HCT116 (cell line): ENCODE data around the gene ANGEL1. TPM values are rescaled to one million over a fixed set of nuclear protein-coding genes. Genes with fewer than 3 reads are reported as not detected.

Experiments
- ATAC-seq: fragments of 200-7000 bp; cut with Tn5 transposase; 2 replicates; pipeline ENCODE4 v1.9.1; 2020; ENCODE audit warnings: mild to moderate bottlenecking, moderate library complexity
- BruUV-seq: library from RNA; stranded (reverse); fragments of 400-500 nt; replicated peaks from 2 replicates; lab custom pipeline; 2021; lab: Mats Ljungman, UMichigan
- CTCF ChIA-PET: fragments of 300-600 bp; sonication (Branson Sonifier 250); formaldehyde crosslinking; loops from one replicate; lab custom pipeline; 2021; ENCODE audit warnings: antibody characterized with exemption; lab: Charles Lee
- POLR2A ChIA-PET: fragments of 300-600, 350-600 bp; sonication (Branson Sonifier 250); formaldehyde crosslinking; loops from one replicate; lab custom pipeline; 2021; ENCODE audit warnings: antibody characterized with exemption; lab: Charles Lee
- RAD21 ChIA-PET, 2 experiments: fragments of 300-600 bp; sonication (Branson Sonifier 250); formaldehyde crosslinking; loops; one replicate each; lab custom pipeline; 2023; ENCODE audit warnings: low total read pairs in 2 of 2; ENCODE audit not compliant: uncharacterized antibody in 2 of 2, unreplicated experiment in 2 of 2, low non-redundant PET in 1 of 2; lab: Charles Lee
- DNase-seq: peaks from one replicate; pipeline ENCODE4 v3.0.0-alpha.2; 2010; ENCODE audit warnings: low read depth, low spot score
- H2AFZ ChIP-seq: fragments of 200-600 bp; shearing (Covaris generic), sonication (generic); 2 replicates; pipeline ENCODE4 v1.6.1; 2017; ENCODE audit warnings: low read depth, mixed run types, mixed read lengths, antibody characterized with exemption, low read length; ENCODE audit not compliant: poor library complexity, severe bottlenecking
- H3K27ac ChIP-seq: 2 replicates; pipeline ENCODE4 v1.5.1; 2012; ENCODE audit warnings: low read depth, low read length
- H3K27me3 ChIP-seq: fragments of 200-600 bp; sonication (generic); 2 replicates; pipeline ENCODE4 v1.6.1; 2016; ENCODE audit warnings: mixed run types, low read length, mixed read lengths; ENCODE audit not compliant: insufficient read depth
- H3K36me3 ChIP-seq, 2 experiments: fragments of 200-500 bp in 1 of 2; fragments of 200-600 bp in 1 of 2; sonication (Bioruptor generic) in 1 of 2; sonication (generic) in 1 of 2; 2 replicates each; pipeline versions ENCODE4 v1.5.1 to v1.6.1; 2014 to 2016; ENCODE audit warnings: low read length in 2 of 2, inconsistent platforms in 1 of 2, mixed read lengths in 1 of 2, mixed run types in 1 of 2; ENCODE audit not compliant: insufficient read depth in 2 of 2, control insufficient read depth in 1 of 2
- H3K4me1 ChIP-seq, 2 experiments: fragments of 200-600 bp in 1 of 2; sonication (generic) in 1 of 2; 2 replicates each; pipeline versions ENCODE4 v1.5.1 to v1.6.1; 2012 to 2017; ENCODE audit warnings: low read length in 2 of 2, inconsistent platforms in 1 of 2, mild to moderate bottlenecking in 1 of 2, mixed read lengths in 1 of 2, mixed run types in 1 of 2, moderate library complexity in 1 of 2; ENCODE audit not compliant: insufficient read depth in 2 of 2, control insufficient read depth in 1 of 2
- H3K4me2 ChIP-seq: fragments of 200-600 bp; sonication (generic); 2 replicates; pipeline ENCODE4 v1.6.1; 2017; ENCODE audit warnings: mixed run types, low read length, mixed read lengths
- H3K4me3 ChIP-seq, 2 experiments: fragments of 200-600 bp in 1 of 2; sonication (generic) in 1 of 2; replicated peaks in 1 of 2; 2 replicates each; pipeline ENCODE4 v1.5.1; 2011 to 2016; ENCODE audit warnings: low read length in 2 of 2, control low read depth in 1 of 2, low read depth in 1 of 2, mild to moderate bottlenecking in 1 of 2, mixed read lengths in 1 of 2, mixed run types in 1 of 2
- H3K79me2 ChIP-seq: fragments of 200-600 bp; sonication (generic); 2 replicates; pipeline ENCODE4 v1.6.1; 2017; ENCODE audit warnings: mild to moderate bottlenecking, mixed run types, low read length, moderate library complexity, mixed read lengths; ENCODE audit not compliant: insufficient read depth
- H3K9ac ChIP-seq: fragments of 200-600 bp; sonication (generic); 2 replicates; pipeline ENCODE4 v1.6.1; 2016; ENCODE audit warnings: low read length, mixed read lengths
- H3K9me2 ChIP-seq: fragments of 200-600 bp; sonication (generic), shearing (Covaris generic); 2 replicates; pipeline ENCODE4 v1.6.1; 2017; ENCODE audit warnings: mixed run types, mild to moderate bottlenecking, moderate library complexity; ENCODE audit not compliant: insufficient read depth
- H3K9me3 ChIP-seq, 2 experiments: fragments of 200-500 bp in 1 of 2; fragments of 200-600 bp in 1 of 2; sonication (Bioruptor generic) in 1 of 2; sonication (generic) in 1 of 2; 2 replicates each; pipeline ENCODE4 v1.6.1; 2014 to 2017; ENCODE audit warnings: low read length in 2 of 2, mixed read lengths in 2 of 2, inconsistent platforms in 1 of 2, low read depth in 1 of 2, mild to moderate bottlenecking in 1 of 2, mixed run types in 1 of 2, moderate library complexity in 1 of 2; ENCODE audit not compliant: control insufficient read depth in 1 of 2, insufficient read depth in 1 of 2
- H4K20me1 ChIP-seq: fragments of 200-600 bp; sonication (generic), shearing (Covaris generic); 2 replicates; pipeline ENCODE4 v1.6.1; 2017; ENCODE audit warnings: mixed run types, mild to moderate bottlenecking, moderate library complexity; ENCODE audit not compliant: insufficient read depth
- ATF3 ChIP-seq: IDR thresholded peaks from 2 replicates; pipeline ENCODE4 v1.6.1; 2012
- CBX3 ChIP-seq: IDR thresholded peaks from 2 replicates; pipeline ENCODE4 v1.6.1; 2012; ENCODE audit warnings: low read depth
- CEBPB ChIP-seq: IDR thresholded peaks from 2 replicates; pipeline ENCODE4 v1.6.1; 2012; ENCODE audit warnings: low read depth
- EGR1 ChIP-seq: IDR thresholded peaks from 2 replicates; pipeline ENCODE4 v1.6.1; 2012; ENCODE audit warnings: low read depth
- EZH2 ChIP-seq: fragments of 200-600 bp; sonication (generic); IDR thresholded peaks from 2 replicates; pipeline ENCODE4 v1.6.1; 2017; ENCODE audit warnings: antibody characterized with exemption, mixed run types
- EZH2phosphoT487 ChIP-seq: fragments of 200-600 bp; IDR thresholded peaks from 2 replicates; pipeline ENCODE4 v1.6.1; 2018; ENCODE audit warnings: antibody characterized with exemption, borderline replicate concordance
- FOSL1 ChIP-seq: IDR thresholded peaks from 2 replicates; pipeline ENCODE4 v1.6.1; 2012; ENCODE audit warnings: low read depth
- JUND ChIP-seq: IDR thresholded peaks from 2 replicates; pipeline ENCODE4 v1.6.1; 2012
- POLR2A ChIP-seq: IDR thresholded peaks from 2 replicates; pipeline ENCODE4 v1.7.0; 2011; ENCODE audit warnings: borderline replicate concordance; ENCODE audit not compliant: insufficient read depth, insufficient read length; ENCODE audit errors: extremely low read depth
- POLR2AphosphoS5 ChIP-seq: IDR thresholded peaks from 2 replicates; pipeline ENCODE4 v1.6.1; 2011; ENCODE audit warnings: mild to moderate bottlenecking, low read depth, low read length, moderate library complexity
- RAD21 ChIP-seq: IDR thresholded peaks from 2 replicates; pipeline ENCODE4 v1.6.1; 2012; ENCODE audit warnings: low read depth, mild to moderate bottlenecking
- SIN3A ChIP-seq: IDR thresholded peaks from 2 replicates; pipeline ENCODE4 v1.6.1; 2012; ENCODE audit warnings: low read depth
- SP1 ChIP-seq: IDR thresholded peaks from 2 replicates; pipeline ENCODE4 v1.6.1; 2012; ENCODE audit warnings: low read depth
- SRF ChIP-seq: IDR thresholded peaks from 2 replicates; pipeline ENCODE4 v1.6.1; 2012; ENCODE audit warnings: low read depth
- TCF7L2 ChIP-seq: IDR thresholded peaks from 2 replicates; pipeline ENCODE4 v1.7.0; 2011; ENCODE audit warnings: borderline replicate concordance, inconsistent platforms; ENCODE audit not compliant: insufficient read depth, insufficient read length; ENCODE audit errors: extremely low read depth
- ZFX ChIP-seq: fragments of 450-650 bp; IDR thresholded peaks from 2 replicates; pipeline ENCODE4 v1.6.1; 2017
- ZNF274 ChIP-seq: fragments of 200-500 bp; sonication (Bioruptor generic); IDR thresholded peaks from 2 replicates; pipeline ENCODE4 v1.6.1; 2014; ENCODE audit warnings: mild to moderate bottlenecking, low read depth, low read length, inconsistent platforms
- intact Hi-C: fragments of 100-400 bp; cut with micrococcal nuclease; formaldehyde crosslinking; loops from 2 replicates; pipeline ENCODE4 v1.10.0; 2022
- total RNA-seq: library from RNA; stranded (reverse); gene quantifications from one replicate; pipeline ENCODE4 v1.2.1, GENCODE V29; 2021; ENCODE audit not compliant: unreplicated experiment
- TF ChIP-seq, protein P1 (sequence below): IDR thresholded peaks from 2 replicates; pipeline ENCODE4 v1.6.1; 2011; ENCODE audit warnings: mild to moderate bottlenecking, low read length, moderate library complexity; ENCODE audit not compliant: insufficient replicate concordance; ENCODE audit errors: extremely low read depth
- TF ChIP-seq, protein P2 (sequence below): IDR thresholded peaks from 2 replicates; pipeline ENCODE4 v1.6.1; 2012
- TF ChIP-seq, protein P3 (sequence below), 3 experiments: fragments of 200-600 bp in 1 of 3; sonication (generic) in 1 of 3; IDR thresholded peaks in 2 of 3; conservative IDR thresholded peaks in 1 of 3; 2 replicates each; pipeline ENCODE4 v1.5.1; 2012 to 2017; ENCODE audit warnings: low read depth in 2 of 3, low read length in 2 of 3, antibody characterized with exemption in 1 of 3, borderline replicate concordance in 1 of 3, control low read depth in 1 of 3, mild to moderate bottlenecking in 1 of 3, mixed read lengths in 1 of 3, mixed run types in 1 of 3, moderate library complexity in 1 of 3; ENCODE audit not compliant: insufficient read depth in 1 of 3

The ANGEL1 gene
- total RNA-seq, 1 experiment from 2014 or later: 20.6 TPM

GRCh38 chr14:76842414-76842813 is 29.7 kb upstream of the ANGEL1 start:
- H3K36me3 ChIP-seq: no peaks in the 10 kb centered on the region
- DNase-seq (no peak), ATAC-seq (no peak)
- H3K9ac ChIP-seq: no peak overlapping the region
- BruUV-seq: no TSS peak
- H2AFZ ChIP-seq: no peak overlapping the region
- peaks cover 9 to 10% of the 10 kb centered on the region in 2 experiments for H3K4me1 ChIP-seq
- no peaks in the 10 kb centered on the region for H3K9me2 ChIP-seq
- H3K27ac ChIP-seq: no peak overlapping the region
- no peaks in the 10 kb centered on the region for H4K20me1 ChIP-seq
- H3K4me3 ChIP-seq: no peak overlapping the region
- H3K79me2 ChIP-seq: no peaks in the 10 kb centered on the region
- RAD21 ChIA-PET: no interaction called here
- POLR2A ChIA-PET: no interaction called here
- H3K9me3 ChIP-seq: no peaks in the 10 kb centered on the region
- no peaks in the 10 kb centered on the region for H3K27me3 ChIP-seq
- CTCF ChIA-PET: no interaction called here
- intact Hi-C loops: no loop called here
- no peak overlapping the region for H3K4me2 ChIP-seq
- TF ChIP-seq POLR2A: no peak
- TF ChIP-seq EZH2: no peak
- TF ChIP-seq SIN3A: no peak
- TF ChIP-seq TCF7L2: no peak
- no peak for TF ChIP-seq POLR2AphosphoS5
- TF ChIP-seq, protein P1, sequence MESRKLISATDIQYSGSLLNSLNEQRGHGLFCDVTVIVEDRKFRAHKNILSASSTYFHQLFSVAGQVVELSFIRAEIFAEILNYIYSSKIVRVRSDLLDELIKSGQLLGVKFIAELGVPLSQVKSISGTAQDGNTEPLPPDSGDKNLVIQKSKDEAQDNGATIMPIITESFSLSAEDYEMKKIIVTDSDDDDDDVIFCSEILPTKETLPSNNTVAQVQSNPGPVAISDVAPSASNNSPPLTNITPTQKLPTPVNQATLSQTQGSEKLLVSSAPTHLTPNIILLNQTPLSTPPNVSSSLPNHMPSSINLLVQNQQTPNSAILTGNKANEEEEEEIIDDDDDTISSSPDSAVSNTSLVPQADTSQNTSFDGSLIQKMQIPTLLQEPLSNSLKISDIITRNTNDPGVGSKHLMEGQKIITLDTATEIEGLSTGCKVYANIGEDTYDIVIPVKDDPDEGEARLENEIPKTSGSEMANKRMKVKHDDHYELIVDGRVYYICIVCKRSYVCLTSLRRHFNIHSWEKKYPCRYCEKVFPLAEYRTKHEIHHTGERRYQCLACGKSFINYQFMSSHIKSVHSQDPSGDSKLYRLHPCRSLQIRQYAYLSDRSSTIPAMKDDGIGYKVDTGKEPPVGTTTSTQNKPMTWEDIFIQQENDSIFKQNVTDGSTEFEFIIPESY: no peak
- TF ChIP-seq CBX3: no peak
- no peak for TF ChIP-seq FOSL1
- TF ChIP-seq, protein P2, sequence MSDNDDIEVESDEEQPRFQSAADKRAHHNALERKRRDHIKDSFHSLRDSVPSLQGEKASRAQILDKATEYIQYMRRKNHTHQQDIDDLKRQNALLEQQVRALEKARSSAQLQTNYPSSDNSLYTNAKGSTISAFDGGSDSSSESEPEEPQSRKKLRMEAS: no peak
- TF ChIP-seq, protein P3, sequence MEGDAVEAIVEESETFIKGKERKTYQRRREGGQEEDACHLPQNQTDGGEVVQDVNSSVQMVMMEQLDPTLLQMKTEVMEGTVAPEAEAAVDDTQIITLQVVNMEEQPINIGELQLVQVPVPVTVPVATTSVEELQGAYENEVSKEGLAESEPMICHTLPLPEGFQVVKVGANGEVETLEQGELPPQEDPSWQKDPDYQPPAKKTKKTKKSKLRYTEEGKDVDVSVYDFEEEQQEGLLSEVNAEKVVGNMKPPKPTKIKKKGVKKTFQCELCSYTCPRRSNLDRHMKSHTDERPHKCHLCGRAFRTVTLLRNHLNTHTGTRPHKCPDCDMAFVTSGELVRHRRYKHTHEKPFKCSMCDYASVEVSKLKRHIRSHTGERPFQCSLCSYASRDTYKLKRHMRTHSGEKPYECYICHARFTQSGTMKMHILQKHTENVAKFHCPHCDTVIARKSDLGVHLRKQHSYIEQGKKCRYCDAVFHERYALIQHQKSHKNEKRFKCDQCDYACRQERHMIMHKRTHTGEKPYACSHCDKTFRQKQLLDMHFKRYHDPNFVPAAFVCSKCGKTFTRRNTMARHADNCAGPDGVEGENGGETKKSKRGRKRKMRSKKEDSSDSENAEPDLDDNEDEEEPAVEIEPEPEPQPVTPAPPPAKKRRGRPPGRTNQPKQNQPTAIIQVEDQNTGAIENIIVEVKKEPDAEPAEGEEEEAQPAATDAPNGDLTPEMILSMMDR (IDR thresholded peaks at IDR 0.05 in 2 of 3, conservative IDR thresholded peaks at IDR 0.05 in 1 of 3; ENCODE audit: borderline replicate concordance in 1 of 3, insufficient read depth in 1 of 3, low read depth in 2 of 3, low read length in 2 of 3): no peak
- no peak for TF ChIP-seq RAD21
- no peak for TF ChIP-seq EGR1
- TF ChIP-seq EZH2phosphoT487: no peak
- no peak for TF ChIP-seq SRF
- no peak for TF ChIP-seq SP1
- TF ChIP-seq CEBPB: no peak
- TF ChIP-seq ZFX: no peak
- no peak for TF ChIP-seq JUND
- no peak for TF ChIP-seq ZNF274
- no peak for TF ChIP-seq ATF3
